H1 (cell line): ENCODE results near the gene TRPM6.

Source experiments
- CEBPB ChIP-seq: IDR thresholded peaks from 2 replicates; pipeline ENCODE4 v1.6.1; 2012; ENCODE audit warnings: low read depth, low read length
- CTBP2 ChIP-seq: IDR thresholded peaks from 2 replicates; pipeline ENCODE4 v1.7.0; 2011; ENCODE audit warnings: borderline replicate concordance, mild to moderate bottlenecking, moderate library complexity, mixed read lengths, low read length; ENCODE audit not compliant: insufficient read depth, insufficient read length
- EP300 ChIP-seq, 2 experiments: IDR thresholded peaks; 1 replicate in 1 of 2; 2 replicates in 1 of 2; pipeline ENCODE4 v1.6.1; 2011 to 2012; ENCODE audit warnings: low read depth in 2 of 2, low read length in 2 of 2, mild to moderate bottlenecking in 2 of 2, borderline replicate concordance in 1 of 2, inconsistent platforms in 1 of 2, moderate library complexity in 1 of 2
- EZH2 ChIP-seq: fragments of 200-600 bp; sonication (generic); IDR thresholded peaks from 2 replicates; pipeline ENCODE4 v1.7.1; 2012; ENCODE audit warnings: low read depth, mild to moderate bottlenecking, moderate library complexity, low read length, inconsistent platforms; ENCODE audit not compliant: severe bottlenecking
- GABPA ChIP-seq: IDR thresholded peaks from 2 replicates; pipeline ENCODE4 v1.6.1; 2011; ENCODE audit warnings: mild to moderate bottlenecking, low read length, moderate library complexity, borderline replicate concordance; ENCODE audit not compliant: insufficient read depth
- NRF1 ChIP-seq: IDR thresholded peaks from 2 replicates; pipeline ENCODE4 v1.6.1; 2011; ENCODE audit warnings: mild to moderate bottlenecking, low read depth, low read length, improper control_type of control experiment
- POLR2A ChIP-seq, 2 experiments: IDR thresholded peaks; 1 replicate in 1 of 2; 2 replicates in 1 of 2; pipeline ENCODE4 v1.6.1; 2011; ENCODE audit warnings: low read depth in 2 of 2, low read length in 2 of 2, mild to moderate bottlenecking in 2 of 2; ENCODE audit errors: control extremely low read depth in 1 of 2
- POLR2AphosphoS5 ChIP-seq: IDR thresholded peaks from 2 replicates; pipeline ENCODE4 v1.6.1; 2011; ENCODE audit warnings: low read depth, low read length
- SP1 ChIP-seq: IDR thresholded peaks from 2 replicates; pipeline ENCODE4 v1.6.1; 2011; ENCODE audit warnings: low read depth, low read length
- TBP ChIP-seq: IDR thresholded peaks from 2 replicates; pipeline ENCODE4 v1.6.1; 2011; ENCODE audit warnings: low read depth, low read length, improper control_type of control experiment
- TF ChIP-seq, protein P1 (sequence below), 3 experiments: IDR thresholded peaks; 1 replicate in 2 of 3; 2 replicates in 1 of 3; pipeline versions ENCODE4 v1.5.1 to v1.6.1; 2011; ENCODE audit warnings: low read length in 3 of 3, mild to moderate bottlenecking in 3 of 3, inconsistent platforms in 2 of 3, low read depth in 1 of 3, moderate library complexity in 1 of 3; ENCODE audit not compliant: insufficient read depth in 1 of 3; ENCODE audit errors: control extremely low read depth in 1 of 3
- TF ChIP-seq, protein P2 (sequence below): IDR thresholded peaks from 2 replicates; pipeline ENCODE4 v1.6.1; 2011; ENCODE audit warnings: low read depth, mild to moderate bottlenecking, low read length; ENCODE audit not compliant: insufficient read depth

DNA sequence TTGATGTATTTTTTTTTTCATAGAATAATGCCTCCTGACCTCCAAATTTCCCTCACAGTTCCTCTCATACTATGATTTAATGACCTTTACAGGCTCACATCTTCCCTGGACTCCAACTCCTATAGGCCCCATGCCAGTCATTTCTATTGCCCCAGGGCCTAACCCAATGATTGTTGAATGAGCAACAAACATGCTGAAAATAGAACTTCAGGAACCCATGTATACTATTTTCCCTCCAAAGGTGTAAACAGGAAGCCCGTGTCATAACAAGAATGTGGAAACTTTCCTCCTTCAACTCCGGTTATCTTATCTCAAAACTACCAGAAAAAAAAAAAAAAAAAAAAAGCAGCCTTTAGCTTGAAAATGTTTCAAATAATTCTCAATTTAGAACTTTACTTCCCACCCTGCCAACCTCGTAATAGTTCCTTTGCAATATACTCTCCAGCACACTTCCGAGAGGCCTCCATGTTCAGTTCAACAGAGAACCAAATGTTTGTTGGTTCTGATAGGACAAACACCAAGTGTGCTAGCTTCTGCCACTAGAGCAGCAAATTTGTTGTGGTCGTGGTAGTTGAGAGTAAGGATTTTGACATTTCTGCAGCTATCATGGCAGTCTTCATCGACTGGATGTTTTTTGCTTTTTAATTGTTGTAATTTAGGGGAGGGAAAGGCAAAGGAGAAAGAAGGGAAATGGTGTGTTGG is 25.8 kb downstream of the TRPM6 start:
- TF ChIP-seq, protein P1, sequence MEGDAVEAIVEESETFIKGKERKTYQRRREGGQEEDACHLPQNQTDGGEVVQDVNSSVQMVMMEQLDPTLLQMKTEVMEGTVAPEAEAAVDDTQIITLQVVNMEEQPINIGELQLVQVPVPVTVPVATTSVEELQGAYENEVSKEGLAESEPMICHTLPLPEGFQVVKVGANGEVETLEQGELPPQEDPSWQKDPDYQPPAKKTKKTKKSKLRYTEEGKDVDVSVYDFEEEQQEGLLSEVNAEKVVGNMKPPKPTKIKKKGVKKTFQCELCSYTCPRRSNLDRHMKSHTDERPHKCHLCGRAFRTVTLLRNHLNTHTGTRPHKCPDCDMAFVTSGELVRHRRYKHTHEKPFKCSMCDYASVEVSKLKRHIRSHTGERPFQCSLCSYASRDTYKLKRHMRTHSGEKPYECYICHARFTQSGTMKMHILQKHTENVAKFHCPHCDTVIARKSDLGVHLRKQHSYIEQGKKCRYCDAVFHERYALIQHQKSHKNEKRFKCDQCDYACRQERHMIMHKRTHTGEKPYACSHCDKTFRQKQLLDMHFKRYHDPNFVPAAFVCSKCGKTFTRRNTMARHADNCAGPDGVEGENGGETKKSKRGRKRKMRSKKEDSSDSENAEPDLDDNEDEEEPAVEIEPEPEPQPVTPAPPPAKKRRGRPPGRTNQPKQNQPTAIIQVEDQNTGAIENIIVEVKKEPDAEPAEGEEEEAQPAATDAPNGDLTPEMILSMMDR (IDR thresholded peaks at IDR 0.05; ENCODE audit: control extremely low read depth in 1 of 3, insufficient read depth in 1 of 3, low read depth in 1 of 3, low read length in 3 of 3): no peak
- TF ChIP-seq CTBP2: no peak
- TF ChIP-seq NRF1: no peak
- no peak for TF ChIP-seq EP300 (IDR thresholded peaks at IDR 0.05; ENCODE audit: borderline replicate concordance in 1 of 2, low read depth in 2 of 2, low read length in 2 of 2)
- no peak for TF ChIP-seq POLR2AphosphoS5
- TF ChIP-seq GABPA: no peak
- no peak for TF ChIP-seq POLR2A (IDR thresholded peaks at IDR 0.05; ENCODE audit: control extremely low read depth in 1 of 2, low read depth in 2 of 2, low read length in 2 of 2)
- TF ChIP-seq TBP: no peak
- TF ChIP-seq, protein P2, sequence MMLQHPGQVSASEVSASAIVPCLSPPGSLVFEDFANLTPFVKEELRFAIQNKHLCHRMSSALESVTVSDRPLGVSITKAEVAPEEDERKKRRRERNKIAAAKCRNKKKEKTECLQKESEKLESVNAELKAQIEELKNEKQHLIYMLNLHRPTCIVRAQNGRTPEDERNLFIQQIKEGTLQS: no peak
- no peak for TF ChIP-seq SP1
- TF ChIP-seq CEBPB: no peak
- no peak for TF ChIP-seq EZH2
